SK-N-SH treated with all-trans-retinoic acid at 6 μM for 48 hours (cell line): ENCODE results near the gene MED29.

Experiments used
- ATAC-seq: fragments of 200-7000 bp; cut with Tn5 transposase; 3 replicates; pipeline ENCODE4 v1.9.1; 2020; ENCODE audit warnings: mild to moderate bottlenecking, moderate library complexity
- BACH2 ChIP-seq: fragments of 250-450 bp; sonication (Bioruptor Pico); IDR thresholded peaks from 2 replicates; pipeline ENCODE4 v1.9.0; 2021; ENCODE audit warnings: mild to moderate bottlenecking, borderline replicate concordance
- CSDC2 ChIP-seq: fragments of 250-450 bp; sonication (Bioruptor Pico); IDR thresholded peaks from 2 replicates; pipeline ENCODE4 v1.5.0; 2020; ENCODE audit warnings: mild to moderate bottlenecking, moderate library complexity
- ESRRG ChIP-seq: fragments of 250-450 bp; sonication (Bioruptor Pico); IDR thresholded peaks from 2 replicates; pipeline ENCODE4 v1.6.1; 2021; ENCODE audit warnings: mild to moderate bottlenecking
- GLIS3 ChIP-seq: fragments of 250-450 bp; sonication (Bioruptor Pico); IDR thresholded peaks from 2 replicates; pipeline ENCODE4 v1.5.0; 2020; ENCODE audit warnings: mild to moderate bottlenecking, moderate library complexity
- ISL1 ChIP-seq: fragments of 250-450 bp; sonication (Bioruptor Pico); IDR thresholded peaks from 2 replicates; pipeline ENCODE4 v2.1.2; 2022; ENCODE audit warnings: mild to moderate bottlenecking, moderate library complexity
- OSR1 ChIP-seq: fragments of 250-450 bp; sonication (Bioruptor Pico); IDR thresholded peaks from 2 replicates; pipeline ENCODE4 v1.8.0; 2022; ENCODE audit warnings: moderate library complexity, mild to moderate bottlenecking, inconsistent platforms
- PPARA ChIP-seq: fragments of 250-450 bp; sonication (Bioruptor Pico); IDR thresholded peaks from 2 replicates; pipeline ENCODE4 v1.5.0; 2020; ENCODE audit warnings: mild to moderate bottlenecking, borderline replicate concordance
- RARB ChIP-seq: fragments of 250-450 bp; sonication (Bioruptor Pico); IDR thresholded peaks from 2 replicates; pipeline ENCODE4 v1.8.0; 2021; ENCODE audit warnings: mild to moderate bottlenecking, moderate library complexity
- TCF4 ChIP-seq: fragments of 250-450 bp; sonication (Bioruptor Pico); IDR thresholded peaks from 2 replicates; pipeline ENCODE4 v1.8.0; 2021; ENCODE audit warnings: mild to moderate bottlenecking, moderate library complexity, borderline replicate concordance
- TOX ChIP-seq: fragments of 250-450 bp; sonication (Bioruptor Pico); IDR thresholded peaks from 2 replicates; pipeline ENCODE4 v1.8.0; 2021; ENCODE audit warnings: mild to moderate bottlenecking, moderate library complexity, borderline replicate concordance
- ZC3H10 ChIP-seq: fragments of 250-450 bp; sonication (Bioruptor Pico); IDR thresholded peaks from 2 replicates; pipeline ENCODE4 v1.5.1; 2021; ENCODE audit warnings: mild to moderate bottlenecking, moderate library complexity
- ZFP30 ChIP-seq: fragments of 450-650 bp; formaldehyde crosslinking; IDR thresholded peaks from 2 replicates; pipeline ENCODE4 v1.5.0; 2022; ENCODE audit warnings: mild to moderate bottlenecking, moderate library complexity
- ZNF565 ChIP-seq: fragments of 450-650 bp; formaldehyde crosslinking; conservative IDR thresholded peaks from 2 replicates; pipeline ENCODE4 v1.5.0; 2020; ENCODE audit warnings: low read depth, mild to moderate bottlenecking, moderate library complexity
- ZNF70 ChIP-seq: fragments of 450-650 bp; formaldehyde crosslinking; IDR thresholded peaks from 2 replicates; pipeline ENCODE4 v1.5.0; 2020; ENCODE audit warnings: mild to moderate bottlenecking, moderate library complexity
- TF ChIP-seq, protein P1 (sequence below): fragments of 250-450 bp; sonication (Bioruptor Pico); IDR thresholded peaks from 2 replicates; pipeline ENCODE4 v1.8.0; 2020; ENCODE audit warnings: mild to moderate bottlenecking, moderate library complexity, borderline replicate concordance
- TF ChIP-seq, protein P2 (sequence below): fragments of 250-450 bp; sonication (Bioruptor Pico); IDR thresholded peaks from 2 replicates; pipeline ENCODE4 v1.8.0; 2021; ENCODE audit warnings: low read depth, mild to moderate bottlenecking, moderate library complexity, borderline replicate concordance
- TF ChIP-seq, protein P3 (sequence below): fragments of 250-450 bp; sonication (Bioruptor Pico); IDR thresholded peaks from 2 replicates; pipeline ENCODE4 v1.5.1; 2020; ENCODE audit warnings: low read depth, mild to moderate bottlenecking, moderate library complexity
- TF ChIP-seq, protein P4 (sequence below): fragments of 250-450 bp; sonication (Bioruptor Pico); IDR thresholded peaks from 2 replicates; pipeline ENCODE4 v1.5.1; 2021; ENCODE audit warnings: mild to moderate bottlenecking, moderate library complexity

MED29 gene

DNA sequence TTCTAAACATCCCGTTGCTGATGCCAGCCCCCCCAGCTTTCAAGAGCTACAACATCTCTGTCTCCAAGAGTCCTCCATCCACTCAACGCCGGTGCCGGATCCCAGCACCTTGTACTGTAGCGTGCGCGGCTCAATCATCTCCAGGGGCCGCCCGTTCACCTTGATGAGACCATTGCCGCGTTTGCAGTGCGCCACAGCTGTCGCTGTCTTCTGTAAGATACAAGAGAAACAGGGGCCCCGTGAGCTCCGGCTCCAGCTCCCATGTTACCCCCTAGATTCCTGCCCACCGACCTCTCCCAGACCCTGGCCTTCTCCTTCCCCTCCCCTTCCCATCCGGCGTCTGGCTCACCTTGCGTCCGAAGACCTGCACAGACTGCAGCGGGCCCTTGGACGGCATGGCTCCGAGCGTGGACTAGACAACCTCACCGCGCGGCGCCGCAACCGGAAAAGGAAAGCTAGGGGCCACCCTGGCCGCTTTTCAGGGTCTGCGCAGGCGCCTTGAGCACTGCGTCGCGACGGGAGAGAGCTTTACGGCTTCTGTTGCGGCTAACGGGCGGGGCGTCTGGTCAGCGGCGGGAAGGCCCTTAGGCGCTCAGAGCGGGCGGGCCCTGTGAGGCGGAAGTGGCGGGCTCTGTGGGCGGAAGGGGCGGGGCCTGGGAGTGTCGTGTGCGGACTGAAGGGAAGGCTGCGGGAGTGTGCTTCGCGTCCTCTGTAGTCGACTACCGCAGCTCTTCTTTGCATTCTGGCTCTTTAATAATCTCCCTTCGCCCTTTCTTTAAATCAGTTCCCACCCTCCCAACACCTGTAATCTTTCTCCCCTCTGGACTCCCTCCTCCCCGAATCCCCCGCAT, 44.5 kb downstream of the MED29 start, which contains the start of gene RPS16:
TSS of gene RPS16 (minus strand) at position 451 of the 851 bp plus-strand sequence. CDS start at position 397, 54 bp downstream.
- TF ChIP-seq ZC3H10 (CRISPR knock-in tag) (no peak), ZFP30 (CRISPR knock-in tag) (0 out of 2 replicates have a peak, but pooled peaks have one; percentile 8)
- TF ChIP-seq, protein P1, sequence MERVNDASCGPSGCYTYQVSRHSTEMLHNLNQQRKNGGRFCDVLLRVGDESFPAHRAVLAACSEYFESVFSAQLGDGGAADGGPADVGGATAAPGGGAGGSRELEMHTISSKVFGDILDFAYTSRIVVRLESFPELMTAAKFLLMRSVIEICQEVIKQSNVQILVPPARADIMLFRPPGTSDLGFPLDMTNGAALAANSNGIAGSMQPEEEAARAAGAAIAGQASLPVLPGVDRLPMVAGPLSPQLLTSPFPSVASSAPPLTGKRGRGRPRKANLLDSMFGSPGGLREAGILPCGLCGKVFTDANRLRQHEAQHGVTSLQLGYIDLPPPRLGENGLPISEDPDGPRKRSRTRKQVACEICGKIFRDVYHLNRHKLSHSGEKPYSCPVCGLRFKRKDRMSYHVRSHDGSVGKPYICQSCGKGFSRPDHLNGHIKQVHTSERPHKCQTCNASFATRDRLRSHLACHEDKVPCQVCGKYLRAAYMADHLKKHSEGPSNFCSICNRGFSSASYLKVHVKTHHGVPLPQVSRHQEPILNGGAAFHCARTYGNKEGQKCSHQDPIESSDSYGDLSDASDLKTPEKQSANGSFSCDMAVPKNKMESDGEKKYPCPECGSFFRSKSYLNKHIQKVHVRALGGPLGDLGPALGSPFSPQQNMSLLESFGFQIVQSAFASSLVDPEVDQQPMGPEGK (CRISPR knock-in tag) = no peak

DNA sequence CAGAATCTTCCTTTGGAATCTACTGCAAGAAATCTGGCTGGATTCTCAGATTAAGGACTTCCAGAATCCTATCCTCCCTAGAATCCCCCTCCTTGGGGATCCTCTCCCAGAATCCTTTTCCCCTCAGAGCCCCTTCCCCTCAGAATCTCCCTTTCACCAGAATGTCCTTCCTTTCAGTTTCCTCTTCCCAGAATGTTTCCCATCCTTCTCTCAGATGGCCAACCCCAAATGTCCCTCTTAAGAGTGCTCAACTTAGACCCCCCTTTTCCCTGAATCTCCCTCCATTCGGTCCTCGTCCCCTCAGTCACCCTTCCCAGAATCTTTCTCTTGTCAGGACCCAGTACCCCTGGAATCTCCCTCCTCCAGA, 45.2 kb downstream of the MED29 start:
- TF ChIP-seq, protein P2, sequence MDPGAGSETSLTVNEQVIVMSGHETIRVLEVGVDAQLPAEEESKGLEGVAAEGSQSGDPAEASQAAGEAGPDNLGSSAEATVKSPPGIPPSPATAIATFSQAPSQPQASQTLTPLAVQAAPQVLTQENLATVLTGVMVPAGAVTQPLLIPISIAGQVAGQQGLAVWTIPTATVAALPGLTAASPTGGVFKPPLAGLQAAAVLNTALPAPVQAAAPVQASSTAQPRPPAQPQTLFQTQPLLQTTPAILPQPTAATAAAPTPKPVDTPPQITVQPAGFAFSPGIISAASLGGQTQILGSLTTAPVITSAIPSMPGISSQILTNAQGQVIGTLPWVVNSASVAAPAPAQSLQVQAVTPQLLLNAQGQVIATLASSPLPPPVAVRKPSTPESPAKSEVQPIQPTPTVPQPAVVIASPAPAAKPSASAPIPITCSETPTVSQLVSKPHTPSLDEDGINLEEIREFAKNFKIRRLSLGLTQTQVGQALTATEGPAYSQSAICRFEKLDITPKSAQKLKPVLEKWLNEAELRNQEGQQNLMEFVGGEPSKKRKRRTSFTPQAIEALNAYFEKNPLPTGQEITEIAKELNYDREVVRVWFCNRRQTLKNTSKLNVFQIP (CRISPR knock-in tag) = no peak
- TF ChIP-seq ESRRG (CRISPR knock-in tag) (no peak), ZNF70 (CRISPR knock-in tag) (no peak), ZC3H10 (CRISPR knock-in tag) (no peak), PPARA (no peak), OSR1 (CRISPR knock-in tag) (no peak), BACH2 (CRISPR knock-in tag) (no peak), ISL1 (CRISPR knock-in tag) (no peak), ZFP30 (CRISPR knock-in tag) (no peak)
- TF ChIP-seq, all 23 proteins: peak for 0
- no peak for ATAC-seq

More for the DNA sequence above, 44.5 kb downstream of the MED29 start, which contains the start of gene RPS16:
- peak; percentile 91 for ATAC-seq

DNA sequence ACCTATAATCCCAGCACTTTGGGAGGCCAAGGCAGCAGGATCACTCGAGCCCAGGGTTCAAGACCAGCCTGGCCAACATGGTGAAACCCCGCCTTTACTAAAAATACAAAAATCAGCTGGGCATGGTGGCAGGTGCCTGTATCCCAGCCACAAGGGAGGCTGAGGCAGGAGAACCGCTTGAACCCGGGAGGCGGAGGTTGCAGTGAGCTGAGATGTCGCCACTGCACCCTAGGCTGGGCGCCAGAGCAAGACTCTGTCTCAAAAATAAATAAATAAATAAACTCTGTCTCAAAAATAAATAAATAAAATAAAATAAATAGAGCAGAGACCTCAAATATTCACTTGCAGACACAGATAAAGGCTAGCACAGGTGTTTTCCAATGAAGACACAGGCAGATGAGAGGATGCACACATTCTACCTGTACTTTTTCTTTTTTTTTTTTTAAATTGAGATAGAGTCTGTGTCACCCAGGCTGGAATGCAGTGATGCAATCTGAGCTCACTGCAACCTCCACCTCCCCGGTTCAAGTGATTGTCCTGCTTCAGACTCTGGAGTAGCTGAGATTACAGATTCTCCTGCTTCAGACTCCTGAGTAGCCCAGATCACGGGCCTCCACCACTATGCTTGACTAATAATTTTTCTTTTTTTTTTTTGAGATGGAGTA, 47.2 kb downstream of the MED29 start:
- ATAC-seq = no peak
- TF ChIP-seq ISL1 (CRISPR knock-in tag) = no peak
- TF ChIP-seq TOX = no peak
- no peak for TF ChIP-seq RARB (CRISPR knock-in tag)
- TF ChIP-seq, protein P1 (CRISPR knock-in tag) = no peak
- TF ChIP-seq, protein P3, sequence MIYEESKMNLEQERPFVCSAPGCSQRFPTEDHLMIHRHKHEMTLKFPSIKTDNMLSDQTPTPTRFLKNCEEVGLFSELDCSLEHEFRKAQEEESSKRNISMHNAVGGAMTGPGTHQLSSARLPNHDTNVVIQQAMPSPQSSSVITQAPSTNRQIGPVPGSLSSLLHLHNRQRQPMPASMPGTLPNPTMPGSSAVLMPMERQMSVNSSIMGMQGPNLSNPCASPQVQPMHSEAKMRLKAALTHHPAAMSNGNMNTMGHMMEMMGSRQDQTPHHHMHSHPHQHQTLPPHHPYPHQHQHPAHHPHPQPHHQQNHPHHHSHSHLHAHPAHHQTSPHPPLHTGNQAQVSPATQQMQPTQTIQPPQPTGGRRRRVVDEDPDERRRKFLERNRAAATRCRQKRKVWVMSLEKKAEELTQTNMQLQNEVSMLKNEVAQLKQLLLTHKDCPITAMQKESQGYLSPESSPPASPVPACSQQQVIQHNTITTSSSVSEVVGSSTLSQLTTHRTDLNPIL (CRISPR knock-in tag) = no peak
- no peak for TF ChIP-seq OSR1 (CRISPR knock-in tag)

DNA sequence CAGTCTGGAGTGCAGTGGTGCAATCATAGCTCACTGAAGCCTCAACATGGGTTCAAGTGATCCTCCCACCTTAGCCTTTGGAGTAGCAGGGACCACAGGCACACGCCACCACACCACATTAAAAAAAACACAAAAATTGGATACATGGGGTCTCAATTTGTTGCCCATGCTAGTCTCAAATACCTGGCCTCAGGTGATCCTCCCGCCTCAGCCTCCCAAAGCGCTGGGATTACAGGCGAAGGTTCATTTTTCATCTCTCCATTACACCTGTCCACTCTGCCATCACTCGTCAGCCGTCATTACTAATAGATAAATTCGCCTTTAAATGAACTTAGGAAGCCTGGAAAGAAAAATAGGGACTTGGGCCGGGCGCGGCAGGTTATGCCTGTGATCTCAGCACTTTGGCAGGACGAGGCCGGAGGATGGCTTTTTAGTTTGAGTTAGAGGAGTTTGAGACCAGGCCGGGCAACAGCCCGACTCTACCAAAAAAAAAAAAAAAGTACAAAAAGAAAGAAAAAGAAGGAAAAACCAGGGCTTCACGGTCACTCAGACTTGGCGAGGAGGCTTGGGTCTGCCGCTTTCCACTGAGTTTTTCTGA, 53.5 kb downstream of the MED29 start:
- ATAC-seq = no peak

More for the DNA sequence above, 53.5 kb downstream of the MED29 start:
- TF ChIP-seq GLIS3 (CRISPR knock-in tag) (no peak), ZNF565 (CRISPR knock-in tag) (no peak), TCF4 (no peak), OSR1 (CRISPR knock-in tag) (no peak), ZFP30 (CRISPR knock-in tag) (no peak), CSDC2 (CRISPR knock-in tag) (no peak), RARB (CRISPR knock-in tag) (no peak)
- TF ChIP-seq, protein P4, sequence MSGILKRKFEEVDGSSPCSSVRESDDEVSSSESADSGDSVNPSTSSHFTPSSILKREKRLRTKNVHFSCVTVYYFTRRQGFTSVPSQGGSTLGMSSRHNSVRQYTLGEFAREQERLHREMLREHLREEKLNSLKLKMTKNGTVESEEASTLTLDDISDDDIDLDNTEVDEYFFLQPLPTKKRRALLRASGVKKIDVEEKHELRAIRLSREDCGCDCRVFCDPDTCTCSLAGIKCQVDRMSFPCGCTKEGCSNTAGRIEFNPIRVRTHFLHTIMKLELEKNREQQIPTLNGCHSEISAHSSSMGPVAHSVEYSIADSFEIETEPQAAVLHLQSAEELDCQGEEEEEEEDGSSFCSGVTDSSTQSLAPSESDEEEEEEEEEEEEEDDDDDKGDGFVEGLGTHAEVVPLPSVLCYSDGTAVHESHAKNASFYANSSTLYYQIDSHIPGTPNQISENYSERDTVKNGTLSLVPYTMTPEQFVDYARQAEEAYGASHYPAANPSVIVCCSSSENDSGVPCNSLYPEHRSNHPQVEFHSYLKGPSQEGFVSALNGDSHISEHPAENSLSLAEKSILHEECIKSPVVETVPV (CRISPR knock-in tag) = no peak
